ENCODE measurements around the gene RASIP1. TPM values are rescaled to one million over a fixed set of nuclear protein-coding genes. Genes with fewer than 3 reads are reported as not detected.

The RASIP1 gene
- total RNA-seq, 1 donor from 2014 or later, result 0.43 TPM

DNA sequence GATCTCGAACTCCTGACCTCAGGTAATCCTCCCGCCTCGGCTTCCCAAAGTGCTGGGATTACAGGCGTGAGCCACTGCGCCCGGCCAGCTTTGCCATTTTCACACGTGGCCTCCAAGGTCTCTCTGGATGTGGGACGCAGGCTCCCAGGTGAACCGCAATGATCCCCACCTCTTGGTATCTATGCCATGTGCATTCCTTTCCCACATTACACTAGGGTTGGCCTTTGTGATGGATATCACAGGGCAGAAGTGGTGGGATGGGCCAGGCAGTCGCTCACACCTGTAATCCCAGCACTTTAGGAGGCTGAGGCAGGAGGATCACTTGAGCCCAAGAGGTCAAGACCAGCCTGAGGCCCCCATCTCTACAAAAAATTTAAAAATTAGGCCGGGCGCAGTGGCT is 37.3 kb upstream of the RASIP1 start:
- Mint-ChIP-seq H3K27ac (ENCODE audit: unreplicated experiment) (no peak overlapping the region), H3K9me3 (ENCODE audit: unreplicated experiment) (no peaks in the 10 kb centered on the region), H3K36me3 (ENCODE audit: unreplicated experiment) (no peaks in the 10 kb centered on the region), H3K4me1 (ENCODE audit: unreplicated experiment) (peaks cover 5% of the 10 kb centered on the region), H3K4me3 (ENCODE audit: unreplicated experiment) (no peak overlapping the region), H3K27me3 (ENCODE audit: unreplicated experiment) (peaks cover under 1% of the 10 kb centered on the region)
- TF ChIP-seq CTCF (IDR thresholded peaks at IDR 0.05), result no peak
- no peak for DNase-seq (ENCODE audit: extremely low spot score, unreplicated experiment)

GRCh38 chr19:48777139-48777538 is 36.7 kb upstream of the RASIP1 start:
- Mint-ChIP-seq H3K27me3 (ENCODE audit: unreplicated experiment) (peaks cover 2% of the 10 kb centered on the region), H3K9me3 (ENCODE audit: unreplicated experiment) (no peaks in the 10 kb centered on the region), H3K4me3 (ENCODE audit: unreplicated experiment) (no peak overlapping the region), H3K4me1 (ENCODE audit: unreplicated experiment) (peaks cover 4% of the 10 kb centered on the region), H3K27ac (ENCODE audit: unreplicated experiment) (no peak overlapping the region), H3K36me3 (ENCODE audit: unreplicated experiment) (no peaks in the 10 kb centered on the region)
- no peak for DNase-seq (ENCODE audit: extremely low spot score, unreplicated experiment)
- no peak for TF ChIP-seq CTCF (IDR thresholded peaks at IDR 0.05)

GRCh38 chr19:48772503-48772953 is 32.1 kb upstream of the RASIP1 start:
- TF ChIP-seq CTCF (IDR thresholded peaks at IDR 0.05), result no peak
- Mint-ChIP-seq H3K27me3 (ENCODE audit: unreplicated experiment) (peaks cover 5% of the 10 kb centered on the region), H3K27ac (ENCODE audit: unreplicated experiment) (no peak overlapping the region), H3K4me3 (ENCODE audit: unreplicated experiment) (no peak overlapping the region), H3K4me1 (ENCODE audit: unreplicated experiment) (peaks cover 13% of the 10 kb centered on the region), H3K9me3 (ENCODE audit: unreplicated experiment) (no peaks in the 10 kb centered on the region), H3K36me3 (ENCODE audit: unreplicated experiment) (no peaks in the 10 kb centered on the region)
- no peak for DNase-seq (ENCODE audit: extremely low spot score, unreplicated experiment)

DNA sequence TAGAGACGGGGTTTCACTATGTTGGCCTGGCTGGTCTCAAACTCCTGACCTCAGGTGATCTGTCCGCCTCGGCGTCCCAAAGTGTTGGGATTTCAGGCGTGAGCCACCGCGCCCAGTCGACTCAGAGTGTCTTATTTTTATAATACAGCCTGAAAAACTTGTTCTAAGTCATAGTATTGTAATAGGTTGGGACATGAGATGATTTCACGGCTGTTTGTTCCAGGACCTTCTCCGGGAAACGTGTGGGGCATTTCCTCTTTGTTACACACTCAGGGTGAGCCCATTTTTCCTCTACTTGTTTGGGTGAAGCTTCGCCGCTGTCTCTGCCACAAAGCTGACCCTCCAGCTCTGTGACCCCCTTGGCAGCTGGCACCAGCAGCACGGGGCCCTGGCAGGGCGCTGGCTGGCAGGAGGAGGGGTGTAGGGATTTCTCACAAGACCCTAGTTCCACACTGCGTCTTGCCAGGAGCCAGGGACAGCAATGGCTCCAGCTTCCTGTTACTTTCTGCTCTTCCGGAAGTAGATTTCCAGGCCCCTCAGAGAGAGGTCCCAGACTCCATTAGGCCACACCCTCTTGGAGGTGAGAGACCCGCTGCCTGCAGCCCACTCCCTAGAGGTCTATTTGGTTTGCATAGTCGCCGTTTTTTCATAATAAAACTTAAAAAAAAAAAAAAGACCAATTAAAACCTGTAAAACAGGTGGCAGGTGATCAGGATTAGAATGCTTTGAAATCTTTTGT is 30.5 kb upstream of the RASIP1 start:
- Mint-ChIP-seq H3K27me3 (ENCODE audit: unreplicated experiment) (peaks cover 8% of the 10 kb centered on the region), H3K27ac (ENCODE audit: unreplicated experiment) (no peak overlapping the region), H3K4me3 (ENCODE audit: unreplicated experiment) (no peak overlapping the region), H3K4me1 (ENCODE audit: unreplicated experiment) (peaks cover 13% of the 10 kb centered on the region), H3K36me3 (ENCODE audit: unreplicated experiment) (no peaks in the 10 kb centered on the region), H3K9me3 (ENCODE audit: unreplicated experiment) (no peaks in the 10 kb centered on the region)
- DNase-seq (ENCODE audit: extremely low spot score, unreplicated experiment), result no peak
- no peak for TF ChIP-seq CTCF (IDR thresholded peaks at IDR 0.05)

DNA sequence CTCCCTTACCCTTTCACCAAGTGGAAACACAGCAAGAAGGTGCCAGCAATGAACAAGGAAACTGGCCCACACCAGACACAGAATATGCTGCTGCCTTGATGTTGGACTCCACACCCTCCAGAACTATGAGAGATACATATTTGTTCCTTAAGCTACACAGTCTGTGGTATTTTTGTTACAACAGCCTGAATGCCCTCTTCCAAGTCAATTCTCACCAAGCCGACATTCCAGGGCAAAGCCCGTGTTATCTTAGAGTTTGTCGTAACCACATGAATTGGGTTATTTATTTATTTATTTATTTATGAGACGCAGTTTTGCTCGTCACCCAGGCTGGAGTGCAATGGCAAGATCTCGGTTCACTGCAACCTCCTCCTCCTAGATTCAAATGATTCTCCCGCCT is 29.9 kb upstream of the RASIP1 start:
- Mint-ChIP-seq H3K36me3 (ENCODE audit: unreplicated experiment) (no peaks in the 10 kb centered on the region), H3K4me3 (ENCODE audit: unreplicated experiment) (no peak overlapping the region), H3K9me3 (ENCODE audit: unreplicated experiment) (no peaks in the 10 kb centered on the region), H3K27me3 (ENCODE audit: unreplicated experiment) (peaks cover 11% of the 10 kb centered on the region), H3K27ac (ENCODE audit: unreplicated experiment) (no peak overlapping the region), H3K4me1 (ENCODE audit: unreplicated experiment) (peaks cover 13% of the 10 kb centered on the region)
- no peak for TF ChIP-seq CTCF (IDR thresholded peaks at IDR 0.05)
- no peak for DNase-seq (ENCODE audit: extremely low spot score, unreplicated experiment)
